Measurements from ENCODE around the gene OLIG1. TPM values are rescaled to one million over a fixed set of nuclear protein-coding genes. Genes with fewer than 3 reads are reported as not detected.

Gene OLIG1
- total RNA-seq, 1 donor, result not detected

- H3K4me2 ChIP-seq (ENCODE audit: insufficient read depth, low read length), result no peak overlapping the region
- H3K4me3 ChIP-seq (ENCODE audit: insufficient read depth, low read length), result no peak overlapping the region
- TF ChIP-seq, protein P1, sequence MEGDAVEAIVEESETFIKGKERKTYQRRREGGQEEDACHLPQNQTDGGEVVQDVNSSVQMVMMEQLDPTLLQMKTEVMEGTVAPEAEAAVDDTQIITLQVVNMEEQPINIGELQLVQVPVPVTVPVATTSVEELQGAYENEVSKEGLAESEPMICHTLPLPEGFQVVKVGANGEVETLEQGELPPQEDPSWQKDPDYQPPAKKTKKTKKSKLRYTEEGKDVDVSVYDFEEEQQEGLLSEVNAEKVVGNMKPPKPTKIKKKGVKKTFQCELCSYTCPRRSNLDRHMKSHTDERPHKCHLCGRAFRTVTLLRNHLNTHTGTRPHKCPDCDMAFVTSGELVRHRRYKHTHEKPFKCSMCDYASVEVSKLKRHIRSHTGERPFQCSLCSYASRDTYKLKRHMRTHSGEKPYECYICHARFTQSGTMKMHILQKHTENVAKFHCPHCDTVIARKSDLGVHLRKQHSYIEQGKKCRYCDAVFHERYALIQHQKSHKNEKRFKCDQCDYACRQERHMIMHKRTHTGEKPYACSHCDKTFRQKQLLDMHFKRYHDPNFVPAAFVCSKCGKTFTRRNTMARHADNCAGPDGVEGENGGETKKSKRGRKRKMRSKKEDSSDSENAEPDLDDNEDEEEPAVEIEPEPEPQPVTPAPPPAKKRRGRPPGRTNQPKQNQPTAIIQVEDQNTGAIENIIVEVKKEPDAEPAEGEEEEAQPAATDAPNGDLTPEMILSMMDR (IDR thresholded peaks at IDR 0.05; ENCODE audit: extremely low read depth, low read depth, low read length), result no peak
- H3K36me3 ChIP-seq (ENCODE audit: insufficient read depth, low read length), result no peaks in the 10 kb centered on the region
- no peak overlapping the region for H2AFZ ChIP-seq (ENCODE audit: low read length)
- DNase-seq (ENCODE audit: insufficient read length, low spot score, missing footprints), result no peak
- H3K27ac ChIP-seq (ENCODE audit: low read depth, low read length), result no peak overlapping the region
- H3K4me1 ChIP-seq (ENCODE audit: insufficient read depth, low read length), result no peaks in the 10 kb centered on the region
- H3K9me3 ChIP-seq (ENCODE audit: low read depth, low read length), result peaks cover 3% of the 10 kb centered on the region
- peaks cover 94% of the 10 kb centered on the region for H3K27me3 ChIP-seq (ENCODE audit: insufficient read depth, low read length)
- no peaks in the 10 kb centered on the region for H4K20me1 ChIP-seq (ENCODE audit: insufficient read depth, low read length)
- H3K79me2 ChIP-seq (ENCODE audit: insufficient read depth, low read length), result no peaks in the 10 kb centered on the region
Measured at GRCh38 chr21:33073636-33074035, 3.7 kb downstream of the OLIG1 start.

GRCh38 chr21:33075128-33075527 lies 5.2 kb downstream of the OLIG1 start:
- Histone ChIP-seq H3K36me3 (ENCODE audit: insufficient read depth, low read length) (no peaks in the 10 kb centered on the region), H3K27ac (ENCODE audit: low read depth, low read length) (no peak overlapping the region), H3K9me3 (ENCODE audit: low read depth, low read length) (no peaks in the 10 kb centered on the region), H2AFZ (ENCODE audit: low read length) (no peak overlapping the region), H3K27me3 (ENCODE audit: insufficient read depth, low read length) (peaks cover 79% of the 10 kb centered on the region), H3K4me2 (ENCODE audit: insufficient read depth, low read length) (no peak overlapping the region), H3K4me1 (ENCODE audit: insufficient read depth, low read length) (peaks cover 2% of the 10 kb centered on the region), H3K79me2 (ENCODE audit: insufficient read depth, low read length) (no peaks in the 10 kb centered on the region), H3K4me3 (ENCODE audit: insufficient read depth, low read length) (no peak overlapping the region), H4K20me1 (ENCODE audit: insufficient read depth, low read length) (no peaks in the 10 kb centered on the region)
- TF ChIP-seq, protein P1 (IDR thresholded peaks at IDR 0.05; ENCODE audit: extremely low read depth, low read depth, low read length), result no peak
- DNase-seq (ENCODE audit: insufficient read length, low spot score, missing footprints), result no peak

DNA sequence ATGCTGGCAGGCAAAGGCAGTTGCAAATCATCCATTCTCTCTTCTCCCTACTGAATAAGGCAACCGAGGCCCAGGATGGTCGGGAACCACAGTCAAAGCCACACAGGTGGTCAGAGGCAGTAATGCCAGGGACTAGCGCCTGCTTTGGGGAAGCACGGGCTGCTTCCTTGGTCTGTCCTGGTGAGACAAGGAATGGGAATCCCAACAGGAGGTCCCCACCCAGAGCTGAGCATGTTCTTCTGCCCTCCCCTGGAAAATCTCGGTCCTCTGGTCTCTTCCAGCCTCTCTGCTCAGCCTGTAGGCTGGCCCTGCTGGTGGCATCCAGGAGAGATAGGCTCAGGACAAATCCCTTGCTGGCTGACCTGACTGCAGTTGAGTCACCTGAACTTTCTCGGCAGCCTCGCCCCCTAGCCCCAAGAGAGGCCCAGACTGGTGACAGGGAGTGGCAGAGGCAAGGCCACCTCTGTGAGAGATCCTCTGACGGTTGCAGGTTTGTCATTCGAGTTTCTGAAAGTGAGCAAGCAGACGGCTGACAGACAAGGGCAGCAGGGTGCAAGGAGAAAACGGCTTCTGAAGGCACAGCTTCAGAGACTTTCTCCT lies 5.8 kb downstream of the OLIG1 start:
- no peak overlapping the region for H2AFZ ChIP-seq (ENCODE audit: low read length)
- peaks cover 77% of the 10 kb centered on the region for H3K27me3 ChIP-seq (ENCODE audit: insufficient read depth, low read length)
- H3K4me2 ChIP-seq (ENCODE audit: insufficient read depth, low read length), result no peak overlapping the region
- no peaks in the 10 kb centered on the region for H4K20me1 ChIP-seq (ENCODE audit: insufficient read depth, low read length)
- H3K79me2 ChIP-seq (ENCODE audit: insufficient read depth, low read length), result no peaks in the 10 kb centered on the region
- H3K4me1 ChIP-seq (ENCODE audit: insufficient read depth, low read length), result peaks cover 2% of the 10 kb centered on the region
- TF ChIP-seq, protein P1 (IDR thresholded peaks at IDR 0.05; ENCODE audit: extremely low read depth, low read depth, low read length), result no peak
- no peak overlapping the region for H3K4me3 ChIP-seq (ENCODE audit: insufficient read depth, low read length)
- no peak overlapping the region for H3K27ac ChIP-seq (ENCODE audit: low read depth, low read length)
- DNase-seq (ENCODE audit: insufficient read length, low spot score, missing footprints), result no peak
- no peaks in the 10 kb centered on the region for H3K9me3 ChIP-seq (ENCODE audit: low read depth, low read length)
- no peaks in the 10 kb centered on the region for H3K36me3 ChIP-seq (ENCODE audit: insufficient read depth, low read length)

DNA sequence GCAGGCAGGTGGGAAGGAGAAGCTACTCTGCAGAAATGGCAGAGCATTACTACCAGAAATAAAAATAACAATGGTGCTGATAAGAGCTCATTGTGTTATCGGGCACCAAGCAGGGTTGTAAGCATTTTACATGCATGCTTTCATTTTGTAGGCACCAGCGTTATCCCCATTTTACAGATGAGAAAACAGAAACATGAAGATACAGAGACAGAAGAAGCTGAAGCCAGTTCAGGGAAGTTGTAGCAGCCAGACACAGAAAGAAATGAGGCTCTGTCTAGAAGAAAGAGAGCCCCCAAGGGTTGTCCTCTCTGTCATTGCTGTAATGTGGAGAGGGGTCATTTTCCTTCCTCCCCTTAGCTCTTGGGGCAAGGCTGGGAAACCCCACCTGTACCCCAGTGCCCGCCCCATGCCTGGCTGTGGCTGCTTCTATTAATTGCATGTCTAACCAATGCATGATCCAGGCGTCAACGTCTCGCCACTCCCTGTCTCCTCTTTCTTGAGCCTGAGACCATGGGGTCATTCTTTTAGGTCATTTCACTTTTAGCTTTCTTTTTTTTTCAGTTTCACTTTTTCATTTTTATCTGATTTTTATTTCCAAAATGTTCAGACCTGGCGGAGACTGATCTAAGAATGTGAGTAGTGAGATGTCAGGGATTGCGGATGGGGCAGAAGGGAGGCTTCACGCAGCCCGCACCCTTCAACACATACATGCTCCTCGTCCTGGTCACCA lies 6.8 kb downstream of the OLIG1 start:
- Histone ChIP-seq H2AFZ (ENCODE audit: low read length) (no peak overlapping the region), H3K4me1 (ENCODE audit: insufficient read depth, low read length) (peaks cover 2% of the 10 kb centered on the region), H3K27me3 (ENCODE audit: insufficient read depth, low read length) (peaks cover 66% of the 10 kb centered on the region), H3K79me2 (ENCODE audit: insufficient read depth, low read length) (no peaks in the 10 kb centered on the region), H3K4me2 (ENCODE audit: insufficient read depth, low read length) (no peak overlapping the region), H3K27ac (ENCODE audit: low read depth, low read length) (no peak overlapping the region), H4K20me1 (ENCODE audit: insufficient read depth, low read length) (no peaks in the 10 kb centered on the region), H3K4me3 (ENCODE audit: insufficient read depth, low read length) (no peak overlapping the region), H3K9me3 (ENCODE audit: low read depth, low read length) (no peaks in the 10 kb centered on the region), H3K36me3 (ENCODE audit: insufficient read depth, low read length) (no peaks in the 10 kb centered on the region)
- TF ChIP-seq, protein P1 (IDR thresholded peaks at IDR 0.05; ENCODE audit: extremely low read depth, low read depth, low read length), result no peak
- DNase-seq (ENCODE audit: insufficient read length, low spot score, missing footprints), result no peak

Measured in osteoblast (primary cell).